ENCODE results near the gene SUSD3. TPM values are rescaled to one million over a fixed set of nuclear protein-coding genes. Genes with fewer than 3 reads are reported as not detected.

Gene SUSD3
- total RNA-seq, 1 donor from 2014 or later = 1.7 TPM

GRCh38 chr9:93026640-93027039, 31.9 kb upstream of the SUSD3 start:
- no peak for DNase-seq (ENCODE audit: missing footprints)
- intact Hi-C loops (cut with DNase I) = no loop called here

GRCh38 chr9:93027750-93028149, 30.8 kb upstream of the SUSD3 start:
- ATAC-seq (no peak), DNase-seq (ENCODE audit: missing footprints) (peak; percentile 63)
- intact Hi-C loops (cut with DNase I) = no loop called here

More at GRCh38 chr9:93026640-93027039, 31.9 kb upstream of the SUSD3 start:
- no peak for ATAC-seq

- intact Hi-C loops (cut with DNase I) = no loop called here
- ATAC-seq = no peak
- DNase-seq (ENCODE audit: missing footprints) = peak; percentile 4
These were observed 30.0 kb upstream of the SUSD3 start for GRCh38 chr9:93028448-93029006.

DNA sequence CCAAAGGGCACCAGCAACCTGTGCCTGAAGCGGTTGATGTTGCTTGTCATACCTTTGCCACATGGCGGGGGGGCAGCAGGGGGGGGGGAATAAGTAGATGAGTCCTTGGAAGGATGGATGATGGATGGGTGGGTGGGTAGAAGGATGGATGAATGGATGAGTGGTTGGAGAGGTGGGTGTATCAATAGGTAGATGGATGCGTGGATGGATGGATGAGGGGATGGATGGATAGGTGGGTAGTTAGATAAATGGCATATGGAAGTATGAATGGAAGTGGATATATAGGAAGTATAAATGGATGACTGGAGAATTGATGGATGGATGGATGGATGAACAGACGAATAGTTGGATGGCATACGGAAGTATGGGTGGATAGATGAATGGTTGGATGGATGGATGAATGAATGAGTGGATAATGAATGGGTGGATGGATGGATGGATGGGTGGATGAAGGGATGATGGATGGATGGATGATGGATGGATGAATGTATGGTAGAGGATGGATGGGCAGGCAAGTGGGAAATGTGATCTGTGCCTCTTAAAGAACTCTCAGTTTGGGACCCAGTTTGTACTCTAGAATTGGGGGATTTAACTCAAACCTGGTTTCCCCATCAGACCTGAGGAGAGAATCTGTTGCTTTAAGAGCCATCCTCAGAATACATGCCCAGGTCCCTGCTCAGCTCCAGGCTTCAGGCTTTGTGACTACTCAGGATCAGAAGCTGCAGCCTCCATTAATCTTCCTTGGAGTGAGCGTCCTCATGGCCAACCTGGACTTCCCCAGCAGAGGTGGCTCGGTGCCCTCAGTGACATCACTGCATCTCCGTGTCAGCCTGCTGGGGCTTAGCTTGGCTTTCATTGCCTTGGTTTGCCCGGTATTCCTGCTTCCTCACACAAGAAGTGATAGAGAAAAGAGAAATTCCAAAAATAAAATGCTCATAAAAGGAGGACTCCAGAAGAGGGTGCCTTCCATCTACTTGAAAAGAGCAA, 27.6 kb upstream of the SUSD3 start:
- DNase-seq (ENCODE audit: missing footprints) (no peak), ATAC-seq (no peak)
- intact Hi-C loops (cut with DNase I) = no loop called here

- intact Hi-C loops (cut with DNase I) = no loop called here
- no peak for DNase-seq (ENCODE audit: missing footprints)
These were observed 26.7 kb upstream of the SUSD3 start for GRCh38 chr9:93031629-93032430.

GRCh38 chr9:93032545-93032944, 26.0 kb upstream of the SUSD3 start:
- no peak for DNase-seq (ENCODE audit: missing footprints)
- intact Hi-C loops (cut with DNase I) = no loop called here
- no peak for ATAC-seq

More at GRCh38 chr9:93031629-93032430, 26.7 kb upstream of the SUSD3 start:
- ATAC-seq = peak; percentile 49

DNA sequence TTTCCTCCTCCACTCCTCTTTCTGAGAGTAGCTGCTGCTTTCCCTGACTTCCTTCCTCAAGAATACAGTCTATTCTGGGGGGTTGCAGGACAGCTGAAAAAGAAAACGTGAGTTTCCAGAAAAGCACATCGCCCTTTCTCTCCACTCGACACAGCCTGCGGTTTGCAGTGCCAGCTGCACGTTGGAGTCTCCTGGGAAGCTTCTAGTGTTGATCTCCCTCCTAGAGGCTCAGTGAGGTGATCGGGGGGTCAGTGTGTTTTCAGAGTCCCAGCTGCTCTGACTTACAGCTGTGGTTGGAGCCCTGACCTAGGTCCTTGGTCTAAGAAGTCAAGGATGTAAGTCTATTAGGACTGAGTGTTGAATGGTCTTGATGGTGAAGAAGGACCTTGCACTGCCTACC, 25.0 kb upstream of the SUSD3 start:
- intact Hi-C loops (cut with DNase I) = no loop called here
- DNase-seq (ENCODE audit: missing footprints) (peak; percentile 43), ATAC-seq (no peak)

DNA sequence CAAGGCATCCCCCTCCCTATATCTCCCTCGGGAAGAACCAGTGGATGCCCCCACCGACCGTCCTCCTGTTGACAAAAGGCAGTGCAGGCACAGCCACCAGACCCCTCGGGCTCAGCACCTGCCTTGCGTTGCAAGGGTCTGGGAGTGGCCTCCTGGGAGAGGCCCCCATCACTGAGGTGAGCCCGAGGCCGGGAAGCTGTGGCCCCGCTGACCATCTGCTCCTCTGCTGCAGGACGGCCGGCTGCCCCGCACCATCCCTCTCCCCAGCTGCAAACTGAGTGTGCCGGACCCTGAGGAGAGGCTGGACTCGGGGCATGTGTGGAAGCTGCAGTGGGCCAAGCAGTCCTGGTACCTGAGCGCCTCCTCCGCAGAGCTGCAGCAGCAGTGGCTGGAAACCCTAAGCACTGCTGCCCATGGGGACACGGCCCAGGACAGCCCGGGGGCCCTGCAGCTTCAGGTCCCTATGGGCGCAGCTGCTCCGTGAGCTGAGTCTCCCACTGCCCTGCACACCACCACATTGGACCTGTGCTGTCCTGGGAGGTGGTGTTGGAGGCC, 23.3 kb upstream of the SUSD3 start:
- DNase-seq (ENCODE audit: missing footprints) = peak; percentile 23
- intact Hi-C loops (cut with DNase I) = no loop called here
- ATAC-seq = no peak

GRCh38 chr9:93035821-93036351, 22.6 kb upstream of the SUSD3 start:
- intact Hi-C loops (cut with DNase I) = no loop called here
- DNase-seq (ENCODE audit: missing footprints) = peak; percentile 51
- ATAC-seq = no peak

DNA sequence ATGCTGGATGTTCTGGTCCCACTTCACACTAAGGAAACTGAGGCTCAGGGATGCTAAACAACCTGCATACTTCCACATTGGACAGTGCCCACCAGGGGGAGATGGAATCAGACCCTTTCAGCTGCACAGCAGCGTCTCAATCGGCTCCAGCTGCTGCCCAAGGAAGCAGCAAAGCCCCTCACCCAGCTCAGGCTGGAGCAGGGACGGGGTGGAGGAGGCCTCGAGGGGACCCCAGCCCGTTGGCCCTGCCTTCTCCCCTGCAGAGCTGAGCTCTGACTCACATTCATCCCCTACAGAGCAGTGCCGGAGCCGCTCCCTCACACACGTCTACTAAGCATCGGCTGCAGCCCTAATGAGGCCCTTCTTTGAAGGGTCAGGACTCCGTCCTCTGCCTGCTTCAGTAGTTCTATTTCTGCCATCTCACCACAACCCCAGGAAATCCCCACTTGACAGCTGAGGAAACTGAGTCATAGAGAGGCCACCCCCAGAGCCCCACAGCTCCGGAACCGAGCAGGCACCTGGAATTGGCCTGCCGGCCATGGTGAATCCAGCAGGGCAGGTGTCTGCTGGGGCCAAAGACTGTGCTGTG, 21.5 kb upstream of the SUSD3 start:
- intact Hi-C loops (cut with DNase I) = no loop called here

DNA sequence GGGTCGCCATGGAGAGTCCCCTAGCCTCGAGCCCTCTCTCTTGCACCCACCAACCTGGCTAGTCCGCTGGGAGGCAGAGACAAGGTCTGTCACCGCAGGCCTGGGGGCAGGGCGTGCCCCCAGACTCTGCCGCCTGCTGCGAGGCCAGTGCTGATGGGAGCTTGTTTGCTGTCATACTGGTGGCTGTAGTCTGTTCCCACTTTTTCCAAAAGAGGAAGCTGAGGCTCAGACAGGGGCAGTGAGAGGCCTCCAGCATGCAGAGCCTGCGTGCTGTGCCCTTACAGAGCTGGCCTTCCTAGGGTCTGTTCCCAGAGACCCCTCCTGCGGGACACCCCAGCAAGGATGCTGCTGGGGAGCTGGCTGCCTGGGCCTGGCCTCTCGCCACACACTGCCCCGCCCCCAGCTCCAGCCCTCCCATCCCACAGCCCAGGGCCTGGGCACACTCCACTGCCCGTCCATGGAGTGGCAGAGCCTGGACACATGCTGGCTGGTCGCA, 21.0 kb upstream of the SUSD3 start:
- intact Hi-C loops (cut with DNase I) = no loop called here
- DNase-seq (ENCODE audit: missing footprints) (peak; percentile 63), ATAC-seq (peak; percentile 24)

More for the DNA sequence above, 21.5 kb upstream of the SUSD3 start:
- no peak for ATAC-seq
- DNase-seq (ENCODE audit: missing footprints) = peak; percentile 61

GRCh38 chr9:93038918-93039317, 19.6 kb upstream of the SUSD3 start:
- ATAC-seq (no peak), DNase-seq (ENCODE audit: missing footprints) (peak; percentile 18)
- intact Hi-C loops (cut with DNase I) = no loop called here

GRCh38 chr9:93039456-93039855, 19.0 kb upstream of the SUSD3 start:
- ATAC-seq = no peak
- peak; percentile 4 for DNase-seq (ENCODE audit: missing footprints)
- intact Hi-C loops (cut with DNase I) = no loop called here

GRCh38 chr9:93039976-93040375, 18.5 kb upstream of the SUSD3 start:
- DNase-seq (ENCODE audit: missing footprints) (peak; percentile 47), ATAC-seq (no peak)
- intact Hi-C loops (cut with DNase I) = no loop called here

DNA sequence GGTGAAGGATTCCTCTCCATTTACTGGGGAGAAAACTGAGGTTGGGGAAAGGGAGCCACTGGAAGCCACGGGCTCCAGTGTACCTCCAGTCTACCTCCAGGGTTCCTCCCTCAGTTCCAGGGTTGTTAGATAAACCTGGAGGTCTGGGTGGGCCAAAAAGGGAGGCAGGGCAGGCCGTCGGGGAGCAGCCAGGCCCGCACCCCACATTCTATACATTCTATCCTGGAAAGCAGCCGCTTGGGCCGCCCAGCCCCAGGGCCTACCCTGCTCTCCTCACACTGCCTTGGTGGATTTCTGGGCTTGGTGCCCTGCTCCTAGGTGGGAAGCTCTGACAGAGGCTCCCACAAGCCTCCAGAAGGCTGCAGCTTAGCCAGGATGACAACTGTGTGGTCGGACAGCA, 18.1 kb upstream of the SUSD3 start:
- ATAC-seq (no peak), DNase-seq (ENCODE audit: missing footprints) (no peak)
- intact Hi-C loops (cut with DNase I) = no loop called here

GRCh38 chr9:93041108-93041802, 17.2 kb upstream of the SUSD3 start:
- peak; percentile 46 for DNase-seq (ENCODE audit: missing footprints)
- intact Hi-C loops (cut with DNase I) = no loop called here
- no peak for ATAC-seq

- no peak for ATAC-seq
- peak; percentile 11 for DNase-seq (ENCODE audit: missing footprints)
- intact Hi-C loops (cut with DNase I) = no loop called here
These were observed 15.4 kb upstream of the SUSD3 start for GRCh38 chr9:93043122-93043521.

DNA sequence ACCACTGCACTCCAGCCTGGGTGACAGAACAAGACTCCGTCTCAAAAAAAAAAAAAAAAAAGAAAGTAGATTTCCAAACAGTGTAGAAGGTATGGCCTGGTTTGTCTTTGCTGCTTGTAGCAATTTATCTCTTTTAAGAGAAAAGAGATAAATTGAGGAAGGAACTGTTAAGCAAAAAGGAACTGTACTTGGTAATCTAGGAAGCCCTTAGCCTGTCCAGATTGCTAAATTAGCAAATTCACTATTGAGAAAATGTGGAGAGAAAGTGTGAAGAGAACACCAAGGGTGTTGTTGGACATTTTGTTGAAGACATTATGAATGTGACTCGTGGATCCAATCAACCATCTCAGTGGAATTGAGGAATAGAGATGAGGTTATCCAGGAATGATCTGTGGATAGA, 13.0 kb upstream of the SUSD3 start:
- ATAC-seq (no peak), DNase-seq (ENCODE audit: missing footprints) (no peak)
- intact Hi-C loops (cut with DNase I) = no loop called here

All from Right ventricle myocardium inferior (tissue), 1 donor.